ENCODE measurements around the gene P2RY2. TPM values are rescaled to one million over a fixed set of nuclear protein-coding genes. Genes with fewer than 3 reads are reported as not detected.

Gene P2RY2
- total RNA-seq, 1 experiment from 2014 or later: 1.0 TPM

- ChIA-PET CTCF (no interaction called here), POLR2A (no interaction called here)
- Mint-ChIP-seq H3K36me3 (ENCODE audit: insufficient read depth, unreplicated experiment) (peaks cover 7% of the 10 kb centered on the region), H3K4me3 (ENCODE audit: unreplicated experiment) (no peak overlapping the region), H3K27me3 (ENCODE audit: insufficient read depth, unreplicated experiment) (no peaks in the 10 kb centered on the region), H3K4me1 (ENCODE audit: insufficient read depth, unreplicated experiment) (peaks cover 46% of the 10 kb centered on the region), H3K9me3 (ENCODE audit: unreplicated experiment) (no peaks in the 10 kb centered on the region), H3K27ac (ENCODE audit: low read depth, unreplicated experiment) (no peak overlapping the region)
- DNase-seq (ENCODE audit: unreplicated experiment): no peak
- no peak for TF ChIP-seq CTCF (IDR thresholded peaks at IDR 0.05; ENCODE audit: unreplicated experiment)
- BruUV-seq (replicated peaks): no TSS peak
- intact Hi-C loops (cut with micrococcal nuclease): no loop called here
These were observed 19.4 kb upstream of the P2RY2 start for GRCh38 chr11:73198677-73199076.

GRCh38 chr11:73199446-73199845, 18.6 kb upstream of the P2RY2 start:
- no peaks in the 10 kb centered on the region for H3K27me3 Mint-ChIP-seq (ENCODE audit: insufficient read depth, unreplicated experiment)
- H3K36me3 Mint-ChIP-seq (ENCODE audit: insufficient read depth, unreplicated experiment): peaks cover 7% of the 10 kb centered on the region
- CTCF ChIA-PET: no interaction called here
- no peak overlapping the region for H3K4me3 Mint-ChIP-seq (ENCODE audit: unreplicated experiment)
- H3K27ac Mint-ChIP-seq (ENCODE audit: low read depth, unreplicated experiment): no peak overlapping the region
- peaks cover 38% of the 10 kb centered on the region for H3K4me1 Mint-ChIP-seq (ENCODE audit: insufficient read depth, unreplicated experiment)
- POLR2A ChIA-PET: interaction anchor here (2.4 kb wide), 1 partner anchor 13 kb away, joined by 13 read pairs; no protein-coding TSS in a partner anchor
- BruUV-seq (replicated peaks): no TSS peak
- TF ChIP-seq CTCF (IDR thresholded peaks at IDR 0.05; ENCODE audit: unreplicated experiment): no peak
- no peak for DNase-seq (ENCODE audit: unreplicated experiment)
- H3K9me3 Mint-ChIP-seq (ENCODE audit: unreplicated experiment): no peaks in the 10 kb centered on the region
- intact Hi-C loops (cut with micrococcal nuclease): no loop called here

GRCh38 chr11:73200256-73200655, 17.8 kb upstream of the P2RY2 start:
- intact Hi-C loops (cut with micrococcal nuclease): no loop called here
- H3K9me3 Mint-ChIP-seq (ENCODE audit: unreplicated experiment): no peaks in the 10 kb centered on the region
- no peaks in the 10 kb centered on the region for H3K27me3 Mint-ChIP-seq (ENCODE audit: insufficient read depth, unreplicated experiment)
- POLR2A ChIA-PET: interaction anchor here (0.5 to 2.4 kb wide), 4 partner anchors 9 to 42 kb away, joined by 3 to 13 read pairs (median 3); no protein-coding TSS in a partner anchor
- TF ChIP-seq CTCF (IDR thresholded peaks at IDR 0.05; ENCODE audit: unreplicated experiment): no peak
- CTCF ChIA-PET: interaction anchor here (1.0 kb wide), 1 partner anchor 14 kb away, joined by 6 read pairs; no protein-coding TSS in a partner anchor
- peaks cover 30% of the 10 kb centered on the region for H3K4me1 Mint-ChIP-seq (ENCODE audit: insufficient read depth, unreplicated experiment)
- no peak for DNase-seq (ENCODE audit: unreplicated experiment)
- H3K27ac Mint-ChIP-seq (ENCODE audit: low read depth, unreplicated experiment): no peak overlapping the region
- no TSS peak for BruUV-seq (replicated peaks)
- no peak overlapping the region for H3K4me3 Mint-ChIP-seq (ENCODE audit: unreplicated experiment)
- peaks cover 7% of the 10 kb centered on the region for H3K36me3 Mint-ChIP-seq (ENCODE audit: insufficient read depth, unreplicated experiment)

- intact Hi-C loops (cut with micrococcal nuclease): no loop called here
- H3K27me3 Mint-ChIP-seq (ENCODE audit: insufficient read depth, unreplicated experiment): no peaks in the 10 kb centered on the region
- H3K9me3 Mint-ChIP-seq (ENCODE audit: unreplicated experiment): no peaks in the 10 kb centered on the region
- peak overlapping the region; percentile 78 for H3K27ac Mint-ChIP-seq (ENCODE audit: low read depth, unreplicated experiment)
- H3K4me3 Mint-ChIP-seq (ENCODE audit: unreplicated experiment): no peak overlapping the region
- ChIA-PET POLR2A (interaction anchor here (0.7 to 2.4 kb wide), 2 partner anchors 8 to 15 kb away, joined by 3 to 13 read pairs; no protein-coding TSS in a partner anchor), CTCF (no interaction called here)
- H3K4me1 Mint-ChIP-seq (ENCODE audit: insufficient read depth, unreplicated experiment): peaks cover 26% of the 10 kb centered on the region
- peaks cover 7% of the 10 kb centered on the region for H3K36me3 Mint-ChIP-seq (ENCODE audit: insufficient read depth, unreplicated experiment)
- BruUV-seq (replicated peaks): no TSS peak
- no peak for TF ChIP-seq CTCF (IDR thresholded peaks at IDR 0.05; ENCODE audit: unreplicated experiment)
- peak; percentile 69 for DNase-seq (ENCODE audit: unreplicated experiment)
These were observed 16.8 kb upstream of the P2RY2 start for GRCh38 chr11:73201249-73201648.
